ENCODE results near the gene RPL19. TPM values are rescaled to one million over a fixed set of nuclear protein-coding genes. Genes with fewer than 3 reads are reported as not detected.
A peak's percentile ranks its signal among the peaks of the same experiment; 100 is the strongest.

The RPL19 gene
- total RNA-seq, 1 donor from 2014 or later = 1,018 TPM

- no peak for DNase-seq (ENCODE audit: missing footprints)
- ATAC-seq = no peak
- intact Hi-C loops (cut with DNase I) = no loop called here
Measured at GRCh38 chr17:39169518-39169917, 30.6 kb upstream of the RPL19 start.

GRCh38 chr17:39170109-39170508 lies 30.0 kb upstream of the RPL19 start:
- intact Hi-C loops (cut with DNase I) = no loop called here
- ATAC-seq (no peak), DNase-seq (ENCODE audit: missing footprints) (no peak)

GRCh38 chr17:39170558-39170957 lies 29.5 kb upstream of the RPL19 start:
- no peak for ATAC-seq
- intact Hi-C loops (cut with DNase I) = no loop called here
- DNase-seq (ENCODE audit: missing footprints) = no peak

- no peak for ATAC-seq
- intact Hi-C loops (cut with DNase I) = no loop called here
- DNase-seq (ENCODE audit: missing footprints) = no peak
Measured at GRCh38 chr17:39171933-39172332, 28.1 kb upstream of the RPL19 start.

- intact Hi-C loops (cut with DNase I) = no loop called here
- ATAC-seq (no peak), DNase-seq (ENCODE audit: missing footprints) (no peak)
Measured at GRCh38 chr17:39173080-39173479, 27.0 kb upstream of the RPL19 start.

GRCh38 chr17:39173526-39174274 lies 26.4 kb upstream of the RPL19 start:
- DNase-seq (ENCODE audit: missing footprints) (no peak), ATAC-seq (no peak)
- intact Hi-C loops (cut with DNase I) = no loop called here

GRCh38 chr17:39174920-39175694 lies 25.0 kb upstream of the RPL19 start:
- DNase-seq (ENCODE audit: missing footprints) = peak; percentile 87
- ATAC-seq = peak; percentile 81
- intact Hi-C loops (cut with DNase I) = loop anchor here (1.0 kb wide), 1 partner anchor 194 kb away; no protein-coding TSS in a partner anchor

- intact Hi-C loops (cut with DNase I) = loop anchor here (1.0 kb wide), 1 partner anchor 194 kb away; no protein-coding TSS in a partner anchor
- ATAC-seq (no peak), DNase-seq (ENCODE audit: missing footprints) (no peak)
Measured at GRCh38 chr17:39175695-39176093, 24.4 kb upstream of the RPL19 start.

- ATAC-seq (no peak), DNase-seq (ENCODE audit: missing footprints) (no peak)
- intact Hi-C loops (cut with DNase I) = no loop called here
Measured at GRCh38 chr17:39177256-39177655, 22.8 kb upstream of the RPL19 start.

GRCh38 chr17:39178536-39178935 lies 21.5 kb upstream of the RPL19 start:
- ATAC-seq = no peak
- intact Hi-C loops (cut with DNase I) = no loop called here

GRCh38 chr17:39181303-39181702 lies 18.8 kb upstream of the RPL19 start:
- intact Hi-C loops (cut with DNase I) = no loop called here
- DNase-seq (ENCODE audit: missing footprints) = no peak
- ATAC-seq = no peak

More at GRCh38 chr17:39178536-39178935, 21.5 kb upstream of the RPL19 start:
- DNase-seq (ENCODE audit: missing footprints) = no peak

GRCh38 chr17:39183045-39183444 lies 17.0 kb upstream of the RPL19 start:
- DNase-seq (ENCODE audit: missing footprints) (no peak), ATAC-seq (no peak)
- intact Hi-C loops (cut with DNase I) = no loop called here

- intact Hi-C loops (cut with DNase I) = no loop called here
- ATAC-seq (no peak), DNase-seq (ENCODE audit: missing footprints) (no peak)
Measured at GRCh38 chr17:39183720-39184119, 16.4 kb upstream of the RPL19 start.

GRCh38 chr17:39186481-39187002 lies 13.5 kb upstream of the RPL19 start:
- no peak for ATAC-seq
- intact Hi-C loops (cut with DNase I) = no loop called here
- no peak for DNase-seq (ENCODE audit: missing footprints)

- intact Hi-C loops (cut with DNase I) = no loop called here
- ATAC-seq = no peak
- no peak for DNase-seq (ENCODE audit: missing footprints)
Measured at GRCh38 chr17:39187152-39187830, 12.8 kb upstream of the RPL19 start.

- no peak for ATAC-seq
- peak; percentile 20 for DNase-seq (ENCODE audit: missing footprints)
- intact Hi-C loops (cut with DNase I) = no loop called here
Measured at GRCh38 chr17:39191750-39192510, 8.2 kb upstream of the RPL19 start.

- ATAC-seq (no peak), DNase-seq (ENCODE audit: missing footprints) (peak; percentile 77)
- intact Hi-C loops (cut with DNase I) = no loop called here
Measured at GRCh38 chr17:39192901-39193300, 7.2 kb upstream of the RPL19 start.

- intact Hi-C loops (cut with DNase I) = no loop called here
- ATAC-seq = no peak
- peak; percentile 37 for DNase-seq (ENCODE audit: missing footprints)
Measured at GRCh38 chr17:39193346-39193745, 6.7 kb upstream of the RPL19 start.

All from Right ventricle myocardium inferior (tissue), 1 donor.